CD4-positive, alpha-beta T cell (primary cell): ENCODE results near the gene SLC36A3. TPM values are rescaled to one million over a fixed set of nuclear protein-coding genes. Genes with fewer than 3 reads are reported as not detected.

Experiments
- ATAC-seq: fragments of 200-7000 bp; cut with Tn5 transposase; one replicate; pipeline ENCODE4 v1.10.0; 2022; ENCODE audit warnings: mild to moderate bottlenecking; ENCODE audit not compliant: poor library complexity
- CTCF ChIA-PET: fragments of 350-600 bp; sonication (Branson Sonifier 250); formaldehyde crosslinking; loops from one replicate; lab custom pipeline; 2021; ENCODE audit warnings: antibody characterized with exemption, inconsistent platforms; lab: Charles Lee
- POLR2A ChIA-PET: fragments of 350-600 bp; sonication (Branson Sonifier 250); formaldehyde crosslinking; loops from one replicate; lab custom pipeline; 2021; ENCODE audit warnings: antibody characterized with exemption, inconsistent platforms; lab: Charles Lee
- DNase-seq, 14 experiments: peaks; one replicate each; pipeline ENCODE4 v3.0.0-alpha.2; 2013 to 2020; ENCODE audit warnings: mixed read lengths in 2 of 14
- H3K27ac ChIP-seq, 2 donors: one replicate each; pipeline versions ENCODE4 v1.5.1 to v1.7.0; 2013; ENCODE audit warnings: low read length in 2 of 2, low read depth in 1 of 2, mild to moderate bottlenecking in 1 of 2
- H3K27me3 ChIP-seq, 2 experiments: 1 replicate in 1 of 2; 2 replicates in 1 of 2; pipeline versions ENCODE4 v1.6.1 to v1.7.0; 2013; ENCODE audit warnings: low read length in 2 of 2, control low read depth in 1 of 2, mild to moderate bottlenecking in 1 of 2, moderate library complexity in 1 of 2; ENCODE audit not compliant: insufficient read depth in 2 of 2, control insufficient read depth in 1 of 2
- H3K36me3 ChIP-seq: one replicate; pipeline ENCODE4 v1.6.1; 2013; ENCODE audit warnings: low read length, control low read depth; ENCODE audit not compliant: insufficient read depth
- H3K4me1 ChIP-seq: one replicate; pipeline ENCODE4 v1.6.1; 2013; ENCODE audit warnings: low read length, control low read depth; ENCODE audit not compliant: insufficient read depth
- H3K4me3 ChIP-seq: one replicate; pipeline ENCODE4 v1.5.1; 2013; ENCODE audit warnings: mild to moderate bottlenecking, low read length, moderate library complexity
- H3K9me3 ChIP-seq, 2 experiments: 1 replicate in 1 of 2; 2 replicates in 1 of 2; pipeline versions ENCODE4 v1.6.1 to v1.7.0; 2013; ENCODE audit warnings: low read length in 2 of 2, mild to moderate bottlenecking in 2 of 2, control low read depth in 1 of 2, moderate library complexity in 1 of 2; ENCODE audit not compliant: control insufficient read depth in 1 of 2, insufficient read depth in 1 of 2
- H3K27ac Mint-ChIP-seq: one replicate; pipeline ENCODE4 v1.8.0; 2020; ENCODE audit warnings: mixed read lengths
- H3K27me3 Mint-ChIP-seq: one replicate; pipeline ENCODE4 v1.8.0; 2021; ENCODE audit warnings: mixed read lengths
- H3K36me3 Mint-ChIP-seq: one replicate; pipeline ENCODE4 v1.8.0; 2021; ENCODE audit warnings: low read depth, mixed read lengths
- H3K4me1 Mint-ChIP-seq: one replicate; pipeline ENCODE4 v1.8.0; 2021; ENCODE audit warnings: low read depth, mixed read lengths
- H3K4me3 Mint-ChIP-seq: one replicate; pipeline ENCODE4 v1.8.0; 2020; ENCODE audit warnings: mild to moderate bottlenecking, mixed read lengths
- H3K9me3 Mint-ChIP-seq: one replicate; pipeline ENCODE4 v1.8.0; 2020; ENCODE audit warnings: mixed read lengths
- CTCF ChIP-seq: fragments of 200-600 bp; IDR thresholded peaks from one replicate; pipeline ENCODE4 v1.8.0; 2022; ENCODE audit warnings: antibody characterized with exemption, mild to moderate bottlenecking
- intact Hi-C, 2 experiments: fragments of 100-400 bp; cut with DNase I in 1 of 2; cut with micrococcal nuclease in 1 of 2; formaldehyde crosslinking; loops; one replicate each; pipeline versions ENCODE4 v1.15.1 to v1.9.0; 2023 to 2025; cut with DNase I, micrococcal nuclease
- total RNA-seq, 174 experiments: library from RNA in 2 of 174; stranded (reverse) in 2 of 174; gene quantifications; one replicate each; pipeline ENCODE4 v1.2.3 and lab custom pipeline; 2021 to 2026

SLC36A3 gene
- total RNA-seq, 2 experiments from 2014 or later = not detected

GRCh38 chr5:151274666-151275065, 28.9 kb downstream of the SLC36A3 start:
- Mint-ChIP-seq H3K36me3 (no peaks in the 10 kb centered on the region), H3K4me3 (no peak overlapping the region), H3K4me1 (no peaks in the 10 kb centered on the region), H3K9me3 (no peaks in the 10 kb centered on the region), H3K27me3 (no peaks in the 10 kb centered on the region), H3K27ac (no peak overlapping the region)
- Histone ChIP-seq H3K27me3 (no peaks in the 10 kb centered on the region), H3K9me3 (no peaks in the 10 kb centered on the region), H3K4me3 (no peak overlapping the region), H3K36me3 (no peaks in the 10 kb centered on the region), H3K4me1 (no peaks in the 10 kb centered on the region), H3K27ac (no peak overlapping the region)
- CTCF ChIA-PET = no interaction called here
- intact Hi-C loops = no loop called here
- POLR2A ChIA-PET = no interaction called here
- no peak for ATAC-seq
- TF ChIP-seq CTCF = no peak
- DNase-seq = no peak

GRCh38 chr5:151271336-151271735, 32.2 kb downstream of the SLC36A3 start:
- ChIA-PET CTCF (no interaction called here), POLR2A (no interaction called here)
- H3K27ac Mint-ChIP-seq = no peak overlapping the region
- peaks cover 22% of the 10 kb centered on the region for H3K36me3 ChIP-seq
- no peak overlapping the region for H3K4me3 ChIP-seq
- ATAC-seq (no peak), DNase-seq (no peak)
- no peaks in the 10 kb centered on the region for H3K4me1 ChIP-seq
- no peaks in the 10 kb centered on the region for H3K9me3 ChIP-seq
- H3K27ac ChIP-seq = no peak overlapping the region
- intact Hi-C loops = no loop called here
- no peaks in the 10 kb centered on the region for H3K27me3 ChIP-seq
- no peak overlapping the region for H3K4me3 Mint-ChIP-seq
- H3K9me3 Mint-ChIP-seq = no peaks in the 10 kb centered on the region
- H3K27me3 Mint-ChIP-seq = no peaks in the 10 kb centered on the region
- TF ChIP-seq CTCF = no peak
- H3K36me3 Mint-ChIP-seq = peaks cover 29% of the 10 kb centered on the region
- no peaks in the 10 kb centered on the region for H3K4me1 Mint-ChIP-seq

- no peak overlapping the region for H3K4me3 Mint-ChIP-seq
Observed at GRCh38 chr5:151270599-151270998, 33.0 kb downstream of the SLC36A3 start.

More at GRCh38 chr5:151270599-151270998, 33.0 kb downstream of the SLC36A3 start:
- intact Hi-C loops = no loop called here
- ChIA-PET POLR2A (no interaction called here), CTCF (no interaction called here)
- Histone ChIP-seq H3K27me3 (no peaks in the 10 kb centered on the region), H3K36me3 (peaks cover 22% of the 10 kb centered on the region), H3K9me3 (no peaks in the 10 kb centered on the region), H3K4me3 (no peak overlapping the region), H3K4me1 (no peaks in the 10 kb centered on the region), H3K27ac (no peak overlapping the region)
- peaks cover 34% of the 10 kb centered on the region for H3K36me3 Mint-ChIP-seq
- ATAC-seq (no peak), DNase-seq (peak in 2 of 14 experiments; percentile 43 to 58)
- H3K9me3 Mint-ChIP-seq = no peaks in the 10 kb centered on the region
- no peak for TF ChIP-seq CTCF
- no peaks in the 10 kb centered on the region for H3K4me1 Mint-ChIP-seq
- H3K27ac Mint-ChIP-seq = no peak overlapping the region
- no peaks in the 10 kb centered on the region for H3K27me3 Mint-ChIP-seq
